ENCODE results near the gene TAS2R40. TPM values are rescaled to one million over a fixed set of nuclear protein-coding genes. Genes with fewer than 3 reads are reported as not detected.

TAS2R40 gene
- total RNA-seq: not detected in 2 replicates

DNA sequence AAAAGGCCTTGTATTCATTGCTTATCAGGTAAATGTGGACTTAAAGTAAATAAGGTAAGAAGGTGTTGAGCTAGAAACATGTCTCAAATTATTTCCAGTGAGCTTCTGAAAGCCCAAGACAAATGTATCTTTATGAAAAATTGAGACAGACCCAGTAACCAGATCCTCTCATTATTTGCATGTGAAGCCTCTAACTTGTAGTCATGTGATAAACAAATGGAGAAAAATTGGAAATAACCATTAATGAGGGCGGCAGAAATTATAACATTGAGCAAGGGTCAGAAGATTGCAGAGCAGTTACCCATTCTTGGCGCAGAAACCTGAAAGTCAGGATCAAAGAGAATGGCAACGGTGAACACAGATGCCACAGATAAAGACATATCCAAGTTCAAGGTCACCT, at the start of gene TAS2R40:
Gene TAS2R40 (plus strand): TSS at position 301 of the 400 bp plus-strand sequence. CDS start 42 bp downstream, at position 343.

DNA sequence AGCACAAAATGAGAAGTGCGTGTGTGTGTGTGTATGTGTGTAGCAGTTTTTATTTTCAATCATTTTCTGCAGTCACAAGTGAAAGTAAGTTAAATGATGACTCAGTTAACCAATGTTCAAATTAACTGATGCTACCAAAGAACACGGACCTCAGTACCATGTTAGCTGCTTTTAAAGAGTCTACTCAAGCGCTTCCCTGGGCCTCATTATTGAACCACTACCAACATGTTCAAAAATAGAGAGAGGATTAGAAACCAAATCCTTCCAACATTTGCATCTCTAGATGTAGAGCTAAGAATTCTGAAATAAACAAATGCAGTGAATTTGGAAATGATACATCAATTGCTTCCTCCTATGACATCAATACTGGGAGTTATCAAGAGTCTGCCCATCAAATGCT, 38.8 kb upstream of the TAS2R40 start, which contains the start of gene TAS2R39:
Gene TAS2R39 (plus strand): TSS at position 396 of the 400 bp plus-strand sequence. CDS start 0 bp downstream, at position 396.

DNA sequence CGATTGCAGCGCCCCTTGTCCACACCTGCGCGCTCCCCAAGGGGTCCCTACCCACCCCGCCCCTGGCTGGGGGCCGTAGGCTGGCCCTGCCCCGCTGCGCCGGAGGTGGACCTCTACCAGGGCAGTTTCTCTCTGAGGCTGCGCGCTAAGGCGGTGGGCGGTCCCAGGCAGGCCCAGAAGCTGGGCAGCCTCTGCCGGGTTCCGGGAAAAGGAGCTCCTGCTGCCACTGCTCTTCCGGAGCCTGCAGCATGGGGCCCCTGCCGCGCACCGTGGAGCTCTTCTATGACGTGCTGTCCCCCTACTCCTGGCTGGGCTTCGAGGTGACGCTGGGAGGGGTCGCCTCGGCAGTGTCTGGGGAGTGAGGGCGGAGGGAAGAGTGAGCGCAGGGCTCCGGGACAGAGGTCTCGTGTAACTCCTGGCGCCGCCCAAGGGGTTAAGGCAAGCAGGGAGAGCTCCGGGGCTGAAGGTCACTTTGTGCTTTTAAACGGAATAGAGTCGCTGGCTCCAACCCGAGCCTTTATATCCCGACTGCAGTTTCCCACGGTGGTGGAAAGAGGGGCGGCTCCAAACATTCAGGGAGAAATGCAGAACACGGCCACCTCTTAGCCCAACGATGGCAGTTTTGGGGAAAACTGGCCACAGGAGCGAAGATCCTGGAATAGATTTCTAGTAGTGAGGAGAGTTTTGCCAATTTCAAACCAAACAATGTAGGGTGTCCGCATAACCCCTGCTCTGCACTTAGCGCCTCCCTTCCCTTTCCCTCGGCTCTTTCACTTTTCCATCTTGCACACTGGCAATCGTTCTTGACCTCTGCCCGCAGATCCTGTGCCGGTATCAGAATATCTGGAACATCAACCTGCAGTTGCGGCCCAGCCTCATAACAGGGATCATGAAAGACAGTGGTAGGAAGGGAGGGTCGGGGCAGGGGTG, 41.7 kb downstream of the TAS2R40 start, which contains the start of gene GSTK1:
Gene GSTK1 (plus strand): TSS at position 176 of the 930 bp plus-strand sequence. CDS start 73 bp downstream, at position 249.

Small RNAs within 50 kb of the gene (small RNA-seq; reads per million reads assigned to genes)
- not detected for gene AC073342.3

Other genes starting within 250 kb of the TAS2R40 start
- gene OR9A2, start 194.9 kb upstream of the TAS2R40 start, total RNA-seq: not detected in 2 replicates
- gene OR6V1, start 169.7 kb upstream of the TAS2R40 start, total RNA-seq: not detected in 2 replicates
- gene PIP, start 90.0 kb upstream of the TAS2R40 start, total RNA-seq: not detected in 2 replicates
- gene TAS2R39, start 38.6 kb upstream of the TAS2R40 start, total RNA-seq: not detected in 2 replicates
- gene GSTK1, start 41.4 kb downstream of the TAS2R40 start, total RNA-seq: 60.8 and 77.5 TPM in 2 replicates
- not detected in 2 replicates for gene TMEM139, start 62.9 kb downstream of the TAS2R40 start, total RNA-seq
- gene CASP2, start 66.3 kb downstream of the TAS2R40 start, total RNA-seq: 9.9 and 12.3 TPM in 2 replicates
- not detected in 2 replicates for gene CLCN1, start 94.1 kb downstream of the TAS2R40 start, total RNA-seq
- 1.6 and 2.6 TPM in 2 replicates for gene FAM131B, start 140.7 kb downstream of the TAS2R40 start, total RNA-seq
- gene ZYX, start 159.3 kb downstream of the TAS2R40 start, total RNA-seq: 52.5 and 67.6 TPM in 2 replicates
- not detected in 2 replicates for gene EPHA1, start 186.8 kb downstream of the TAS2R40 start, total RNA-seq
- not detected in 2 replicates for gene TAS2R60, start 221.4 kb downstream of the TAS2R40 start, total RNA-seq

All from subcutaneous preadipocyte (primary cell).